Measurements from ENCODE around the gene MVD.
"Not testable (repeated sequence)": the region's sequence is repeated elsewhere in the genome, so short reads cannot be mapped to it uniquely, and the experiment has no call there.

Gene MVD

GRCh38 chr16:88624977-88625576 lies 37.8 kb downstream of the MVD start:
- DNase-seq (ENCODE audit: low spot score), result no peak

DNA sequence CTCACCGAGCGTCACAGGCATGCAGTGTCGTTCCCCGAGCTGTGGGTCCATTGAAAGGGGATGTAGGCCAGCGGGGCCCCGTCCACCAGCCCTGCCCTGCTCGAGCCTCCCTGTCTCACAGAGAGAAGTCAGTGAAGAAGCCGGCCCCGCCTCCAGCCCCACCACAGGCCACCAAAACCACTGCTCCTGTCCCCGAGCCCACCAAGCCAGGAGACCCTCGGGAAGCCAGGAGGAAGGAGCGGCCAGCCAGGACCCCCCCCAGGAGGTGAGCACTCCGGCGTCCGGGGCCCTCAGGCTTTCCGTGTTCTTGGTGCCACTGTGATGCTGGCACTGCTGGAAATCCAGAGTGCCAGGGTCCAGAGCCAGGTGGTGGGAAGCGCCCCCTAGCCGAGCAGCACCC lies 38.4 kb downstream of the MVD start:
- no peak for DNase-seq (ENCODE audit: low spot score)

DNA sequence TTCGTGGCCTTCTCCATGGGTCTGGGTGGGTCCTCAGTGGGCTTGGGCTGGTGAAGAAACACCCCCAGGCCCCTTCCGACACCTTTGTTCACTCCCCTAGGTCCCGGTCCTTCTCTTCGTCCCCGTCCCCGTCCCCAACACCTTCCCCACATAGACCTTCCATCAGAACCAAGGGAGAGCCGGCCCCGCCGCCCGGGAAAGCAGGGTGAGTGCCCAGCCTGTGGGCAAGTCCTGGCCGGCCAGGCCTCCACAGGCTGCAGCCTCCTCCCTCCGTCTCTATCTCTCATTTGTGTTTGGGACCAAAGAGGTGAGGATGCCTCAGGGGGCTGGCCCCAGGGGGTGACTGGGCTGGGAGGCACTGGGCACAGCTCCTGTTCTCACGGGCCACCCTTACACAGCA lies 39.0 kb downstream of the MVD start:
- DNase-seq (ENCODE audit: low spot score), result no peak

- no peak for DNase-seq (ENCODE audit: low spot score)
Observed at GRCh38 chr16:88622866-88623265, 40.0 kb downstream of the MVD start.

DNA sequence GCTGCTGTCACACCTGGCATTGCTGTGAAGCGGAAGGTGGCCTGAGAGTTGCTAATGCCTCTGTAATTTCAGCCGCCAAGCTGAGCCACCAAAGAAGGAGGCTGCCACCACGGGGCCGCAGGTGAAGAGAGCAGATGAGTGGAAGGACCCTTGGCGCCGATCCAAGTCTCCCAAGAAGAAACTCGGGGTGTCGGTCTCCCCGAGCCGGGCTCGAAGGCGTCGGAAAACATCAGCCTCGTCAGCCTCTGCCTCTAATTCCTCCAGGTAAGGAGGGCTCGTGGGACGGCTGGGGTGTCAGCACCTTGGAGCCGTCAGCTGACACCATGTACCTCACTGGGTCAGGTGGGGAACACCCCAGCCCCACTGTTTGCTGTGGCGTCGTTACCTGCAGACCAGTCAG lies 40.8 kb downstream of the MVD start:
- no peak for DNase-seq (ENCODE audit: low spot score)

- DNase-seq (ENCODE audit: low spot score), result peak; percentile 75
Observed at GRCh38 chr16:88619859-88620815, 42.8 kb downstream of the MVD start.

DNA sequence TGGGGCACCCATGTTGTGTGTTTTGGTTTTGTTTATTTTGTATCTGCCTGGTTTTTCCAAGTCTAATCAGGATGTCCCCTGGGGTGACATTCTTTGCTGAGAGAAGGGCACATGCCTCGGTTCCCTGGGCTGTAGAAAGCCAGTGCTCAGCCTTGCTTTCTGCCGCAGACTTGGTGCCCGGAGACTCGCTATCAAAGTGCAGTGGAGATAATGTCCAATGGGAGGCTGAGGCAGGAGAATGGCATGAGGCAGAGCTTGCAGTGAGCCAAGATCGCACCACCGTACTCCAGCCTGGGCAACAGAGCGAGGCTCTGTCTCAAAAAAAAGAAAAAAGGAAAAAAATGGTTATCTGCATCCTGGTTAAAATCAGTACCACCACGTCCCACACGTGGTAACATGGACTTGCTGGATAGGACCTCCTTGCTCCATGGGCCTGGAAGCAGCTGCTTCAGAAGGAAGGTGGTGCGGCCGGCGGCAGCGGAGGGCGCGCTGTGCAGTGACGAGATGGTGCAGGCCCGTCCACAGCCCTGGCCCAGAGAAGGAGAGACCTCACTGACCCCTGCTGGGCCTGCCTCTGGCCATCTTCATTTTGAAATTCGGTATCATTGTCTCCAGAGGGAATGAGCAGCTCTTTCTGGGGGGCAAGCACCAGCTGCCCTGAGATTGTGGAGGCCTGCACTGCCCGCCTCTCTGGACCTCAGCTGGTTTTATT lies 43.8 kb downstream of the MVD start:
- DNase-seq (ENCODE audit: low spot score), result no peak

DNA sequence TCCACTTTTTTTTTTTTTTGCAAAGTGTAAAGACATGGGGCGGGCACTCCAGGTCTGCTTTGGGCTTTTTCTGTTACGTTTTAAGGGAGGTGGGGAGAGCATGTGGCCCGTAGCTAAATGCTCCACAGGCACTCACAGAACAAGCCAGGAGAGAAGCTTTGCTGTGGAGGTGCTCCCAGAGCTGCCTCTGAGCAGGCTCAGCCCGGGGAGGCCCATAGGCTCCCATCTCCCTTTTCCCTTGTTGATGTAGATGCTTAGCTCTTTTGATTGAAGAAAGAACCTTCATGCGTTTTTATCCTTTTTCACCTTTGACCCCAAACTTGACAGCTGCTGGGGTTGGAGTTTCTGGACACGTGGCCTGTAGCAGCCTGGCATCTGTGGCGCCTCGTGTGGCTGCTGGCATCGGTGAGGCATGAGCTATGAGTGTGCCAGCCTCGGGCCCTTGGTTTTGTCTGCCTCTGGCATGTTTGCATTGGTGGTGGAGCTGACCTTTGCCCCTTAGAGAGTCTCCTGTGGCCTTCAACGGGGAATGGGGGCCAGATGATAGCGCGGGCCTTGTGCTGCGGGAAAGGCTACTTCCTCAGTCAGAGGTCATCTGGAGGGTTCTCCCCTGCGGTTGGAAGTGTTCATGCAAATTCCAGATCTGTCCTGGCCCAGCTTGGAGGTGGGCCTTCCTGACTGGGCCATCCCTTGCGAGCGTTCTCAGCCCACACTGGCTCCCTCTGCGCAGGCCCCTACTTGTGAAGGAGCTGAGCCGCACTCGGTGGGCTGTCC lies 44.5 kb downstream of the MVD start:
- DNase-seq (ENCODE audit: low spot score), result no peak

DNA sequence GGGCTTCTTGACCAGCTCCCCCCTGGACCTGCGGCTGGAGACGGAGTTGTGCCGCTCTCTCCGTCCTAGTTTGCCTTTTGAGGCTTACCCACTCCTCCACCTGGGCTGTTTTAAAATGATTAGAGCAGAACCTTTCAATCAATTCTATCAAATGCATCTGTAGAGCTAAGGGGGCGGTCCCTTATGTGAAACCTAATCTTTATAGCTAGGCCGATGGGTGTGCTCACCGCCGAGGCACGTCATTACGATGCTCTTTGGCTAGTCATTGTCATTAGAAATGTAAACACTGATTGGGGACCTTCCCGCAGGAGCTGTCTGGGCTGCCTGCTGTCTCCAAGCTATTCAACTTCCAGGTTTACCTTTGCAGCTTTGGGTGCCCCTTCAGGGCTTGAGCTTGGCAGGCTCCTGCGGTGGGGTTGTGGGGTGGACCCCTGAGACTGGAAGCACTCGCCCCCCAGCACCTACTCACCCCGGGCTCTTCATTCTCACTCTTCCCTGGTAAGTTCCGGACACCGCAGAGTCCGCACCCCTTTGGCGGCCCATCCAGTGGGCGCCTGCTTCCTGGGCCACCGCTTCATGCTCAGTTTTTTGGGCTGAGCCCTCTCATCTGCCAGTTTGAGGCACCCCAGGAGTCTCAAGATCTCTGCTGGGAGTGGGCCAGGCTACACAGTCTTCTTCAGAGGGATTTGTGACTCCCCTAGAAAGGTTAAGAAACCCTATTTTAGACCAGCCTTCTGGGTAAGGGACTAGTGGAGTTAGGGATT lies 45.4 kb downstream of the MVD start:
- DNase-seq (ENCODE audit: low spot score), result no peak

GRCh38 chr16:88616736-88617135 lies 46.2 kb downstream of the MVD start:
- no peak for DNase-seq (ENCODE audit: low spot score)

DNA sequence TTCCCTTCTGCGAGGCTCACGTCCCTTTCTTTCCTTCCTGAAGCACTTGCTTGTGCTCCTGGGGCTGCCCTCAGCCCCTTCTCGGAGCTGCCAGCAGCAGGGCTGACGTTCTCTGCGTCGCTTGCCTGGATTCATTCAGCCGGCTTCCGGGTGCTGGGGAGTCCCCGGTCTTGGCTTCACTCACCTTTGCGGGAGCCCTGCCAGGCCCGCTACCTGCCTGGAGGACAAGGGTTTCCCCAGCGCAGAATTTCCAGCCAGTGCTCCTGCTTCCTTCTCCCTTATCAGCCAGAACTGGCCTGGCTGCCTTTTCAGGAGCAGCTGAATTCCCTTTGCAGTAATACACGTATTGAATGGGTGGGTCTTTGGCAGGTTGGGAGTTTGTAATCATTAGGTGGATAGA lies 46.6 kb downstream of the MVD start:
- no peak for DNase-seq (ENCODE audit: low spot score)

DNA sequence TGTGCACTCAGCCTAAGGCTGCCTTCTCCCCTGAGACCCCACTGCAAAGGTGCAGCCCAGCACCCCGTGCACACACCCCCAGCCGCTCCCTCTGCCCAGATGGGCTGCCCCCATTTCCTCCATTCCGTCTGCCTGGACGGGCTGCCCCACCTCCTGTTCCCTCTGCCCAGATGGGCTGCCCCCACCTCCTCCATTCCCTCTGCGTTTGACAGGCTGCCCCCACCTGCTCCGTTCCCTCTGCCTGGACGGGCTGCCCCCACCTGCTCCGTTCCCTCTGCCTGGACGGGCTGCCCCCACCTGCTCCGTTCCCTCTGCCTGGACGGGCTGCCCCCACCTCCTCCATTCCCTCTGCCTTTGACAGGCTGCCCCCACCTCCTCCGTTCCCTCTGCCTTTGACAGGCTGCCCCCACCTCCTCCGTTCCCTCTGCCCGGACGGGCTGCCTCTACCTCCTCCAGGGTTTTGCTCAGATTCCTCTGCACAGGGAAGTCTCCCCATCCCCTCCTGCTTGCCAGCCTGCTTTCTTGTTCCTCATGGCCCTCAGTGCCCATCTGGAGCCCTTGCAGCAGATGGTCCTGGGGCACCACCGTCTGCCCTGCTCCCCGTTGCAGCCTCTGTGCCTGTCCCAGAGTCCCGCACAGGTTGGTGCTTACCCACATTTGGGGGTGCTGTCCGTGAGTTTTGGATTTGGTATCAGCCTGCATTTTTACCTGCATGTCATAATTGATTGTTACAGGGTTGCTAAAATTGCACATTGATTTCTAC lies 47.9 kb downstream of the MVD start:
- no peak for DNase-seq (ENCODE audit: low spot score)

DNA sequence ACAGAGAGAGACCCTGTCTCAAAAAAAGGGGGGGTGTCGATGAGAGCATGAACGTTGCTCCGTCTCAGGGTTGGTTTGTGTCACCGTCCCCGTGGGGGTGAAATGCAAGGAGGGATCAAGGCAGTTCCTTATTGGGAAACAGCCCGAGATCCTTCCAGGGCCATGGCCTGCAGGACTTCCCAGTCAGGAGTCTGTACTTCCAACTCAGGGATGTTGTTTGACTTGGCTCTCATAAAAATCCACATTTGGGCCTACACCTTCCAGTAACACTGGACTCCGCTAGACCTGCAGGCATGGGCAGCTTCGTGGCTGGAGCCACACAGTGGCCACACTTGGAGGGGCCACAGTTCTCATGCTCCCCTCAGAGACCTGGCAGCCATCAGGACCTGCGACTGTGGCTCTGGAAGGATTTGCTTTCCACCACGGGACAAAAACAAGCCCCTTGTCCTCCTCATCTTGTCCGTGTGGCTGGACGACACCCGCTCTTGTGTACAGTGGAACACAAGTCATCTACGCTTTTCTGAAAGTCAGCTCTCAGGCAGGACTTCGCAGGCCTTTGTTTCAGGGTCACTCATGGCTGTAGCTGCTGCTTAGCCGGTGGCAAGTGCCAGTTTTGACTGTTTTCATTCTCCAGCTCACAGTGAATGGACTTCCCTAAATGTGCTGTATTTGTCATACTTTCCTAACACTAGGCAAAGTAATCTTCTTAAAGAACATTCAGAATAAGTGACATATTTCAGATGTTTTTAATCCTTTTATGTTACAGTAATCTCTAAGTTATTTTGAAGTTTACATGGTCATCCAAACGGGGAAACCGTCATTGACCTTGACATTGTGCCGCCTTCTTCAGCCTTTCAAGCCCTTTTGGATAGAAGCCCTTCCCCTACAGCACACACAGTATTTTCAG lies 48.7 kb downstream of the MVD start:
- DNase-seq (ENCODE audit: low spot score), result no peak

GRCh38 chr16:88613293-88613692 lies 49.6 kb downstream of the MVD start:
- DNase-seq (ENCODE audit: low spot score), result no peak

DNA sequence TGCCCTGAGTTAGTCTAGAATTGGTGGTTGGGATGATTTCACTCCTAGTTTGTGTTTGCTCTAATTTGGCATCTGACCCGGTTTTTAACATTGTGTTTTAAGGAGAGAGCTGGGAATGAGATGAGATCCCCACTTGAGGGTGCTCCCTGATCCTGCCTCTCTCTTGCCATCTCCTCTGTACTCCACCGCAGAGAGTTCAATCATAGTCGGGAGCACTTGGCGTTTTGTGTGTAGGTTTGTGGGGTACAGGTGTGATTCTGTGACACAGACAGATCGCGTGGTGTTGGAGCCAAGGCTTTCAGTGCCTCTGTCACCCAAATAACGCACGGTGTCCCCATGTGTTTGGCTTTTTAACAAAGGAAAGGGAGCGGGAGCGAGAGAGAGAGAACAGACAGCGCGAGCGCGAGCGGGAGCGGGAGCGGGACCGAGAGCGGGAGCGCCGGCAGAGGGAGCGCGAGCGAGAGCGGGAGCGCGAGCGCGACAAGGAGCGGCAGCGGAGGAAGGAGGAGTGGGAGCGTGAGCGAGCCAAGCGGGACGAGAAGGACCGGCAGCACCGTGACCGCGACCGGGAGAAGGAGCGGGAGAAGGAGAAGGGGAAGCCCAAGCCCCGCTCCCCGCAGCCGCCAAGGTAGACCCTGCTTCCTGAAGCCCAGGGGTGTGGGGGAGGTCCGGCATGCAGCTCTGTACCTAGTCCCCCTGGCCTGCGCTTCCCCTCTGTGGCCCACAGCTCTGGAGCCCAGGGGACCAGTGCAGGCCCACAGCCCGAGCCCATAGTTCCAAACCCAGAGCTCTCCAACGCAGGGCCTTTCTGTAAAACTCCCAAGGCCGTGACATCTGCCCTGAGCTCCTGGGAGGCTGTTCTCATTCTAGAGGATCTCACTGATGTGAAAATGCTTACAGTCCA lies 51.7 kb downstream of the MVD start:
- DNase-seq (ENCODE audit: low spot score), result no peak

- DNase-seq (ENCODE audit: low spot score), result no peak
Observed at GRCh38 chr16:88610080-88610479, 52.8 kb downstream of the MVD start.

DNA sequence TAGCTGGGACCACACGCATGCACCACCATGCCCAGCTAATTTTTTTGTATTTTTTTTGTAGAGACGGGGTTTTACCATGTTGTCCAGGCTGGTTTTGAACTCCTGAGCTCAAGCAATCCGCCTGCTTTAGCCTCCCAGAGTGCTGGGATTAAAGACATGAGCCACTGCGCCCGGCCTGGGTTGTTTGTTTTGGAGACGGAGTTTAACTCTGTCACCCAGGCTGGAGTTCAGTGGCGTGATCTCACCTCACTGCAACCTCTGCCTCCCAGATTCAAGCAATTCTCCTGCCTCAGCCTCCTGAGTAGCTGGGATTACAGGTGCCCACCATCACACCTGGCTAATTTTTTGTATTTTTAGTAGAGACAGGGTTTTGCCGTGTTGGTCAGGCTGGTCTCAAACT lies 53.5 kb downstream of the MVD start:
- DNase-seq (ENCODE audit: low spot score), result not testable (repeated sequence)

- no peak for DNase-seq (ENCODE audit: low spot score)
Observed at GRCh38 chr16:88608076-88608475, 54.8 kb downstream of the MVD start.

Data from CD4-positive, alpha-beta T cell treated with Interleukin-6 at 100 ng/mL for 8 hours (primary cell).